Pancreas (tissue), 10 donors: Measurements from ENCODE around the gene BPTF. TPM values are rescaled to one million over a fixed set of nuclear protein-coding genes. Genes with fewer than 3 reads are reported as not detected.
"Not testable (repeated sequence)": the region's sequence is repeated elsewhere in the genome, so short reads cannot be mapped to it uniquely, and the experiment has no call there.

Experiments
- ATAC-seq, 4 donors: fragments of 200-7000 bp; cut with Tn5 transposase; one replicate each; pipeline versions ENCODE4 v1.8.0 to v1.9.1; 2020; ENCODE audit warnings: mild to moderate bottlenecking in 4 of 4, moderate library complexity in 4 of 4
- DNase-seq, 6 donors: peaks; one replicate each; pipeline ENCODE4 v3.0.0-alpha.2; 2020
- FAIRE-seq: peaks from 2 replicates; lab custom pipeline; 2012; peaks lifted over from hg19 to GRCh38; lab: Jason Lieb, UNC
- H3K27ac ChIP-seq, 4 donors: fragments of 200-600 bp; sonication (generic); 1 replicate in 3 of 4; 2 replicates in 1 of 4; pipeline versions ENCODE4 v1.5.0 to v1.8.0; 2020
- H3K27me3 ChIP-seq, 4 donors: fragments of 200-600 bp; one replicate each; pipeline ENCODE4 v1.8.0; 2021
- H3K36me3 ChIP-seq, 3 donors: fragments of 200-600 bp; sonication (generic) in 1 of 3; one replicate each; pipeline versions ENCODE4 v1.5.0 to v1.8.0; 2020 to 2021
- H3K4me1 ChIP-seq, 3 donors: fragments of 200-600 bp; one replicate each; pipeline ENCODE4 v1.8.0; 2021
- H3K4me3 ChIP-seq, 4 donors: fragments of 200-600 bp; sonication (generic) in 2 of 4; one replicate each; pipeline versions ENCODE4 v1.5.0 to v1.8.0; 2020 to 2021
- H3K9me3 ChIP-seq, 4 donors: fragments of 200-600 bp; one replicate each; pipeline ENCODE4 v1.8.0; 2021
- WGBS, 2 donors: extraction: QIAGEN DNeasy Blood & Tissue Kit; methylation state at CpG; one replicate each; pipeline ENCODE4 v1.1.7; 2013; 5-methylcytosine and 5-hydroxymethylcytosine counted together
- intact Hi-C, 3 donors: fragments of 100-400 bp; cut with DNase I; formaldehyde crosslinking; loops; one replicate each; pipeline versions ENCODE4 v1.11.1 to v1.14.2; 2022
- polyA plus RNA-seq, 2 donors: library from polyadenylated mRNA; stranded (reverse); fragments of 200-250 nt; gene quantifications; one replicate each; pipeline ENCODE4 v1.2.3, GENCODE V29; 2013
- total RNA-seq, 6 donors: library from RNA; stranded (reverse); fragmentation: NEBNext Ultra II Directional in 4 of 6; extraction: Animal tissue kit (Norgen Biotek cat#: 25700) in 4 of 6; gene quantifications; one replicate each; pipeline versions ENCODE4 v1.2.1 to v1.2.4, GENCODE V29; 2021 to 2023
- TF ChIP-seq, protein P1 (sequence below), 4 donors: fragments of 200-600 bp; sonication (generic) in 3 of 4; IDR thresholded peaks; one replicate each; pipeline versions ENCODE4 v1.5.0 to v1.8.0; 2021; ENCODE audit warnings: antibody characterized with exemption in 4 of 4
- donor health status: healthy with polysubstance abuse.
- donor health status: DM: no; HTN: no; CAD: no; lungs with moderate emphysema.
- donor health status: DM: no; HTN: no; CAD: no.
- donor health status: control.
- donor health status: control.
- donor health status: Bipolar disorder and iron deficiency.
- donor health status: DM: yes; HTN: yes; CAD: no.
- donor health status: DM: no; HTN: no; CAD: no.
- donor health status: DM: no; HTN: no; CAD: no.
- donor health status: DM: yes; HTN: yes; CAD: no.

BPTF gene
- total and polyA plus RNA-seq, 8 donors = 15.5 to 59.1 (median 34.1) TPM

DNA sequence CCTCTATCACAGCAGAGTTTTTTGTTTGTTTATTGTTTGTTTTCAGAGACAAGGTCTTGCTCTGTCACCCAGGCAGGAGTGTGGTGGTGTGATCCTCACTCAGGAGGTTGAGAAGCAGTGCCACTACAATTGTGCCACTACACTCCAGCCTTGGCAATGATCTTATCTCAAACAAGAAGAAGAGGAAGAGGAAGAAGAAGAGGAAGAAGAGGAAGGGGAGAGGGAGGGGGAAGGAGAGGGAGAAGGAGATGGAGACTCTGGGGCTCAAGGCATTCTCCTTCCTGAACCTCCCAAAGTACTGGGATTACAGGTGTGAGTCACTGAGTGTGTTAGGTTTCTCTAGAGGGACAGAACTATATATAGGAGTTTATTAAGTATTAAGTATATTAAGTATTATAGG, 188.1 kb downstream of the BPTF start:
- no peak for FAIRE-seq
- no peaks in the 10 kb centered on the region for H3K36me3 ChIP-seq
- H3K4me3 ChIP-seq = no peak overlapping the region
- no peak for ATAC-seq
- H3K4me1 ChIP-seq = no peaks in the 10 kb centered on the region
- H3K9me3 ChIP-seq = no peaks in the 10 kb centered on the region
- DNase-seq = no peak
- no peaks in the 10 kb centered on the region for H3K27me3 ChIP-seq
- intact Hi-C loops = no loop called here
- TF ChIP-seq, protein P1, sequence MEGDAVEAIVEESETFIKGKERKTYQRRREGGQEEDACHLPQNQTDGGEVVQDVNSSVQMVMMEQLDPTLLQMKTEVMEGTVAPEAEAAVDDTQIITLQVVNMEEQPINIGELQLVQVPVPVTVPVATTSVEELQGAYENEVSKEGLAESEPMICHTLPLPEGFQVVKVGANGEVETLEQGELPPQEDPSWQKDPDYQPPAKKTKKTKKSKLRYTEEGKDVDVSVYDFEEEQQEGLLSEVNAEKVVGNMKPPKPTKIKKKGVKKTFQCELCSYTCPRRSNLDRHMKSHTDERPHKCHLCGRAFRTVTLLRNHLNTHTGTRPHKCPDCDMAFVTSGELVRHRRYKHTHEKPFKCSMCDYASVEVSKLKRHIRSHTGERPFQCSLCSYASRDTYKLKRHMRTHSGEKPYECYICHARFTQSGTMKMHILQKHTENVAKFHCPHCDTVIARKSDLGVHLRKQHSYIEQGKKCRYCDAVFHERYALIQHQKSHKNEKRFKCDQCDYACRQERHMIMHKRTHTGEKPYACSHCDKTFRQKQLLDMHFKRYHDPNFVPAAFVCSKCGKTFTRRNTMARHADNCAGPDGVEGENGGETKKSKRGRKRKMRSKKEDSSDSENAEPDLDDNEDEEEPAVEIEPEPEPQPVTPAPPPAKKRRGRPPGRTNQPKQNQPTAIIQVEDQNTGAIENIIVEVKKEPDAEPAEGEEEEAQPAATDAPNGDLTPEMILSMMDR (IDR thresholded peaks at IDR 0.05) = no peak
- no peak overlapping the region for H3K27ac ChIP-seq

- intact Hi-C loops = no loop called here
- H3K4me3 ChIP-seq = no peak overlapping the region
- TF ChIP-seq, protein P1 (IDR thresholded peaks at IDR 0.05) = no peak
- no peak for ATAC-seq
- peak in 1 of 6 donors; percentile 16 for DNase-seq
- H3K27me3 ChIP-seq = no peaks in the 10 kb centered on the region
- no peaks in the 10 kb centered on the region for H3K9me3 ChIP-seq
- H3K36me3 ChIP-seq = no peaks in the 10 kb centered on the region
- no peaks in the 10 kb centered on the region for H3K4me1 ChIP-seq
- WGBS, 2 donors = 76 to 88% methylated on average over 11 of the region's 11 CpGs
- no peak for FAIRE-seq
- no peak overlapping the region for H3K27ac ChIP-seq
Observed at GRCh38 chr17:68015081-68015723, 189.9 kb downstream of the BPTF start.

DNA sequence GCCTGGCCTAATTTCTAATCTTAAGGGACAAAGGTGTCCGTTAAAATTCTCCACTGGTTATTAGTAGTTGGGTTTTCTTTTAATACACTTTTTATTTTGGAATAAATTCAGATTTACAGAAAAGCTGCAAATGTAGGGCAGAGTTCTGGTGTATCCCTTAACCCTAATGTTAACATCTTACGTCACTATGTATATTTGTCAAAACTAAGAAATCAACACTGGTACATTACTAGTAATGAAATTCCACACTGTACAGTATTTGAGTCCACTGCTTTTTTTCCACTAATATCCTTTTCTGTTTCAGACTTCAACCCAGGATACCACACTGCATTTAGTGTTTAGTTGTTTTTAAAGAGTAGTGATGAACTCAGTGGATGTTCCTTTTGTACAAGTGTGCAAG, 191.5 kb downstream of the BPTF start:
- intact Hi-C loops = no loop called here
- H3K27ac ChIP-seq = no peak overlapping the region
- no peaks in the 10 kb centered on the region for H3K9me3 ChIP-seq
- 73 to 86% methylated on average over 2 of the region's 2 CpGs for WGBS, 2 donors
- H3K4me3 ChIP-seq = no peak overlapping the region
- FAIRE-seq (no peak), ATAC-seq (no peak), DNase-seq (no peak)
- no peaks in the 10 kb centered on the region for H3K27me3 ChIP-seq
- TF ChIP-seq, protein P1 (IDR thresholded peaks at IDR 0.05) = no peak
- peaks cover 0 to 4% (median 0%) of the 10 kb centered on the region in 3 donors for H3K4me1 ChIP-seq
- H3K36me3 ChIP-seq = no peaks in the 10 kb centered on the region

DNA sequence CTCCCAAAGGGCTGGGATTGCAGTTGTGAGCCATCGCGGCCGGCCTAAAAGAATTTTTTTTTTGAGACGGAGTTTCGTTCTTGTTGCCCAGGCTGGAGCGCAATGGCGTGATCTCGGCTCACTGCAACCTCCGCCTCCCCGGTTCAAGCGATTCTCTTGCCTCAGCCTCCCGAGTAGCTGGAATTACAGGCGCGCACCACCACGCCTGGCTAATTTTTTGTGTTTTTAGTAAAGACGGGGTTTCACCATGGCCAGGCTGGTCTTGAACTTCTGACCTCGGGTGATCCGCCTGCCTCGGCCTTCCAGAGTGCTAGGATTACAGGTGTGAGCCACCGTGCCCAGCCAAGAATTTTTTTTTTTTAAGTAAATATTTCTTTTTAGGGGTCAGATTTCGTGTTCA, 193.2 kb downstream of the BPTF start:
- FAIRE-seq, H3K27ac ChIP-seq, H3K4me3 ChIP-seq, H3K36me3 ChIP-seq, ATAC-seq, H3K9me3 ChIP-seq, intact Hi-C loops, DNase-seq, H3K27me3 ChIP-seq, H3K4me1 ChIP-seq: not testable (repeated sequence)
- 80 to 82% methylated on average over 21 of the region's 21 CpGs for WGBS, 2 donors

DNA sequence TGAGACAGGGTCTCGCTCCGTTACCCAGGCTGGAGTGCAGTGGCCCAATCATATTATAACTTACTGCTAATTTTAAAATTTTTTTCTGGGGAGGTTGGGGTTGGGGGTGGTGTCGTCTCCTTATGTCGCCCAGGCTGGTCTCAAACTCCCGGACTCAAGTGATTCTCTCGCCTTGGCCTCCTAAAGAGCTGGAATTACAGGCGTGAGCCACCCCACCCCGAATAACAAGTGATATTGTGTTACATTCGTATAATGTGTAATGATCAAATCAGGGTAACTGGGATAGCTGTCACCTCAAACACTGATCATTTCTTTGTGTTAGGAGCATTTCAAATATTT, 194.0 kb downstream of the BPTF start:
- H3K27me3 ChIP-seq = no peaks in the 10 kb centered on the region
- no peaks in the 10 kb centered on the region for H3K9me3 ChIP-seq
- WGBS, 2 donors = 52 to 64% methylated on average over 9 of the region's 9 CpGs
- no peaks in the 10 kb centered on the region for H3K36me3 ChIP-seq
- intact Hi-C loops = no loop called here
- DNase-seq (no peak), FAIRE-seq (no peak), ATAC-seq (no peak)
- H3K4me1 ChIP-seq = peaks cover 0 to 4% (median 0%) of the 10 kb centered on the region in 3 donors
- no peak overlapping the region for H3K27ac ChIP-seq
- TF ChIP-seq, protein P1 (IDR thresholded peaks at IDR 0.05) = no peak
- no peak overlapping the region for H3K4me3 ChIP-seq
